Measurements from ENCODE around the gene PNPLA6.

The PNPLA6 gene

DNA sequence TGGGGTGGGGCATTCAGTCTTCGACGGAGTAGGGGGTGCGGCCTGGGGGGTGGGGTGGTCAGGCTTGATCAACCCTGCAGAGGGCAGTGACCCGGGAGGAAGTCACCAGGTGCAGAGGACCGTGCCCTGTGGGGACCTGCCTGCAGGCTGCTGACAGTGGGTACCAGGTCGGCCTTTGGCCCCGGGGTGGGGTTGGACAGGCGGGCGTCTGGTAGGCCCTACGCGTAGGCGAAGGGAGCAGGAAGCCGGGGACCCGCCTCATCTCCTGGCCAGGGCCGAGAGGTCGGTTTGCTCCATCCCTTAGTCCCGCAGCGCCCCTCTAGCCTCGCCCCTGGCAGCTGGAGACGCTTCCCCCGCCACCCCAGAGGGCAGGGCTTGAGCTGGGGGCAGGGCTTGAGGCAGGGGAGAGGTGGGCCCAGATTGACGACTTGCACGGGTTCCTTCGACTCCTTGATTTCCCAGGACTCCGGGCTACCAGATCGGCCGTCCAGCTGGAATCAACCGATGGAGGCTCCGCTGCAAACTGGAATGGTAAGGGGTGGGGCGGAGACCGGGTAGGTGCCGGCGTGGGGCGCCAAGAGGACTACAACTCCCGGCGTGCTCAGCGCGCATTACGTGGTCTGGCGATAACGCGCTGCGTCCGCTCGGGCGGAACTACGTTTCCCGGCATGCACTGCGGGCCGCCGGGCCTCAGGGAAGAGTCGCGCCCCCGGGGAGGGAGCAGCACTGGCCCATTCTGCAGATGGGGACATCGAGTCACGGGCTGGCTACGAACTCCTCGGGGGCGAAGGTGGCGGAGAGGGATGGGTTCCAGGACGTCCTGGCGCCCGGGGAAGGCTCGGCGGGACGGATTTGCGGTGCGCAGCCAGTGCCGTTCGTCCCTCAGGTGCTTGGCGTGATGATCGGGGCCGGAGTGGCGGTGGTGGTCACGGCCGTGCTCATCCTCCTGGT, at the start of gene PNPLA6:
Gene PNPLA6, plus strand, starts transcription at position 671 of the 951 bp plus-strand sequence. Its CDS starts 72 bp downstream, at position 743.
- TF ChIP-seq, protein P1, sequence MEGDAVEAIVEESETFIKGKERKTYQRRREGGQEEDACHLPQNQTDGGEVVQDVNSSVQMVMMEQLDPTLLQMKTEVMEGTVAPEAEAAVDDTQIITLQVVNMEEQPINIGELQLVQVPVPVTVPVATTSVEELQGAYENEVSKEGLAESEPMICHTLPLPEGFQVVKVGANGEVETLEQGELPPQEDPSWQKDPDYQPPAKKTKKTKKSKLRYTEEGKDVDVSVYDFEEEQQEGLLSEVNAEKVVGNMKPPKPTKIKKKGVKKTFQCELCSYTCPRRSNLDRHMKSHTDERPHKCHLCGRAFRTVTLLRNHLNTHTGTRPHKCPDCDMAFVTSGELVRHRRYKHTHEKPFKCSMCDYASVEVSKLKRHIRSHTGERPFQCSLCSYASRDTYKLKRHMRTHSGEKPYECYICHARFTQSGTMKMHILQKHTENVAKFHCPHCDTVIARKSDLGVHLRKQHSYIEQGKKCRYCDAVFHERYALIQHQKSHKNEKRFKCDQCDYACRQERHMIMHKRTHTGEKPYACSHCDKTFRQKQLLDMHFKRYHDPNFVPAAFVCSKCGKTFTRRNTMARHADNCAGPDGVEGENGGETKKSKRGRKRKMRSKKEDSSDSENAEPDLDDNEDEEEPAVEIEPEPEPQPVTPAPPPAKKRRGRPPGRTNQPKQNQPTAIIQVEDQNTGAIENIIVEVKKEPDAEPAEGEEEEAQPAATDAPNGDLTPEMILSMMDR (IDR thresholded peaks at IDR 0.05; ENCODE audit: low read length, missing control alignments): no peak
- DNase-seq (ENCODE audit: low read depth): peak; percentile 96

DNA sequence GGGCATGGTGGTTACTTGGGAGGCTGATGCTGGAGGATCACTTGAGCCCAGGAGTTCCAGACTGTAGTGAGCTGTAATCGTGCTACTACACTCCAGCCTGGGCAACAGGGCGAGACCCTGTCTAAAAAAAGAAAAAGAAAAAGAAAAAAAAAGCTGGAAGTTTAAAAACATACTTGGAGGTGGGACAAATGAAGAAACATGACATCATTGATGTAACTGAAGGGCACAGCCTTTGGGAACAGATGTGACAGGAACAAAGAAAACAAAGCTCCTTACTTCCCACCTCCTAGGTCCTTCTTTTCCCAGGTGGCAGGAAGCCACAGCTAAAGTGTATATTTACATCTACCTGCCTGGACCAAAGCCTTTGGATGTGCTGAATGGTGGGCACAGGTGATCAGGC, 48.6 kb upstream of the PNPLA6 start:
- TF ChIP-seq, protein P1 (IDR thresholded peaks at IDR 0.05; ENCODE audit: low read length, missing control alignments): no peak
- H3K4me3 ChIP-seq (replicated peaks; ENCODE audit: low read depth, low read length): no peak overlapping the region
- DNase-seq (ENCODE audit: low read depth): no peak

More for the DNA sequence above, at the start of gene PNPLA6:
- H3K4me3 ChIP-seq (replicated peaks; ENCODE audit: low read depth, low read length): peak within 1 kb of the TSS; percentile 93

DNA sequence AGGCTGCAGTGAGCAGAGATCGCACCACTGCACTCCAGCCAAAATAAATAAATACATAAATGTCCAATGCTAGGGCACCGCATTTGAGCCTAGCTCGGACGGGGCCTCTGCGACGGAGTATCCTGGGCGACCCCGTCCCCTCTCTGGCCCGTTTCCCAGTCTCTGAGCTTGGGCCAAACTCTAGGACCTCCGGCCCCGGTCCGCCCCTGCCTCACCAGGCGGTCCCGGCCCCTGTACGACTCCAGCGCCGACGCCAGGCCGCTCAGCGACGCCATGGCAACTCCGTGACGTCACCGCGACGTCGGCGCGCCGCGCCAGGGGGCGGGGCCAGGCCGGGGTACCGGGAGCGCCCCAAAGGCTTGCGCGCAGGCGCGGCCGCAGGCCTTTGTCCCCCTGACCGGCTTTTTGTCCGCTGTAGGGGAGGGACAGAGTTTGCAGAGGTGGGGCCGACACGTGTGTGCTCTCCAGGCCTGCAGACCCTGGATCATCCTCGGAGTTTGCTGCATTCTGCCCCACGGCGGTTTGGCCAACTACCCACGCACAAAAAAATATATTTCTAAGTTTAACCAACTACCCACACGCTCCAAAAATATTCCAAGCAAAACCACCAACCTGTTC, 46.7 kb upstream of the PNPLA6 start, which contains the start of gene PEX11G:
Gene PEX11G, minus strand, starts transcription at position 300 of the 618 bp plus-strand sequence. Its CDS starts 25 bp downstream, at position 275.
- TF ChIP-seq, protein P1 (IDR thresholded peaks at IDR 0.05; ENCODE audit: low read length, missing control alignments): no peak
- peak within 1 kb of the TSS; percentile 64 for H3K4me3 ChIP-seq (replicated peaks; ENCODE audit: low read depth, low read length)
- peak; percentile 89 for DNase-seq (ENCODE audit: low read depth)

DNA sequence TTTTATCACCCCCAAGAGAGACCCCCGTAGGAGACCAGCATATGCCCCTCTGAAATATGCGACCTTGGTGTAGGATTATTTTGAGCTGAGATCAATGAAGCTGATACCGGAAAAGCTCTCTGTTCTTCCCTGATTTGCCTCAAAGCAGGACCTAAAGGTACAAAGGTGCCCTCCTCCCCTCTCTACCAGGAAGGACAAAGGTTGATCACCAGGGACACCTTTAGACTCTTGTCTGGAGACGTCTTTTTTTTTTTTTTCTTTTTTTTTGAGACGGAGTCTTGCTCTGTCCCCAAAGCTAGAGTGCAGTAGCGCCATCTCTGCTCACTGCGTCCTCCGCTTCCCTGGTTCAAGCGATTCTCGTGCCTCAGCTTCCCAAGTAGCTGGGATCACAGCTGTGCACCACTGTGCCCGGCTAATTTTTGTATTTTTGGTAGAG, 45.9 kb upstream of the PNPLA6 start:
- DNase-seq (ENCODE audit: low read depth): no peak
- TF ChIP-seq, protein P1 (IDR thresholded peaks at IDR 0.05; ENCODE audit: low read length, missing control alignments): no peak
- no peak overlapping the region for H3K4me3 ChIP-seq (replicated peaks; ENCODE audit: low read depth, low read length)

DNA sequence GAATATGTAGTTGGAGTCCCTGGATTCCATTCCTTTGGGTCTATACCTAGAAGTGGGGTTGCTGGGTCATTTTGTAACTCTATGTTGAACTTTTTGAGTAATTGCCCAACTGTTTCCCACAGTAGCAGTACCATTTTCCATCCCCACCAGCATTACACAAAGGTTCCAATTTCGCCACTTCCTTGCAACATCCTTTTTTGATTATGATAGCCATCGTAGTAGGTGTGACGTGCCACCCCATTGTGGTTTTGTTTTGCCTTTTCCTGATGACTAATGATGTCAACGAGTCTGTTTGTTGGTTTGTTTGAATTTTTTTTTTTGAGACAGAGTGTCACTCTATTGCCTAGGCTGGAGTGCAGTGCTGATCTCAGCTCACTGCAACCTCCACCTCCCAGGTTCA, 43.4 kb upstream of the PNPLA6 start:
- H3K4me3 ChIP-seq (replicated peaks; ENCODE audit: low read depth, low read length): no peak overlapping the region
- peak; percentile 82 for DNase-seq (ENCODE audit: low read depth)
- TF ChIP-seq, protein P1 (IDR thresholded peaks at IDR 0.05; ENCODE audit: low read length, missing control alignments): no peak

DNA sequence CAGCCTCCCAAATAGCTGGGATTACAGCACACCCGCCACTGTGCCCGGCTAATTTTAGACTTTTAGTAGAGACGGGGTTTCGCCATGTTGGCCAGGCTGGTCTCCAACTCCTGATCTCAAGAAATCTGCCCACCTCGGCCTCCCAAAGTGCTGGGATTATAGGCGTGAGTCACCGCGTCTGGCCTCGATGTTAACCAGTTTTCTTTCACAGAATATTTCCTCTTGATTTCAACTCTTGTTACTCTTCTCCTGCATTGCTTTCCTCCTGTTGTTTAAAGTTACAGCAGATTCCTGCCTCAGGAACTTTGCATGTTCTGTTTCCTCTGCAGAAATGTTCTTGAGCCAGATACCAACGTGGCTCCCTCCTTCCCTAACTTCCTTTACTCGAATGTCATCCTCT, 43.0 kb upstream of the PNPLA6 start:
- DNase-seq (ENCODE audit: low read depth): no peak
- H3K4me3 ChIP-seq (replicated peaks; ENCODE audit: low read depth, low read length): no peak overlapping the region
- TF ChIP-seq, protein P1 (IDR thresholded peaks at IDR 0.05; ENCODE audit: low read length, missing control alignments): no peak
